ENCODE data around the gene PFN1.
A peak's percentile ranks its signal among the peaks of the same experiment; 100 is the strongest.

PFN1 gene

DNA sequence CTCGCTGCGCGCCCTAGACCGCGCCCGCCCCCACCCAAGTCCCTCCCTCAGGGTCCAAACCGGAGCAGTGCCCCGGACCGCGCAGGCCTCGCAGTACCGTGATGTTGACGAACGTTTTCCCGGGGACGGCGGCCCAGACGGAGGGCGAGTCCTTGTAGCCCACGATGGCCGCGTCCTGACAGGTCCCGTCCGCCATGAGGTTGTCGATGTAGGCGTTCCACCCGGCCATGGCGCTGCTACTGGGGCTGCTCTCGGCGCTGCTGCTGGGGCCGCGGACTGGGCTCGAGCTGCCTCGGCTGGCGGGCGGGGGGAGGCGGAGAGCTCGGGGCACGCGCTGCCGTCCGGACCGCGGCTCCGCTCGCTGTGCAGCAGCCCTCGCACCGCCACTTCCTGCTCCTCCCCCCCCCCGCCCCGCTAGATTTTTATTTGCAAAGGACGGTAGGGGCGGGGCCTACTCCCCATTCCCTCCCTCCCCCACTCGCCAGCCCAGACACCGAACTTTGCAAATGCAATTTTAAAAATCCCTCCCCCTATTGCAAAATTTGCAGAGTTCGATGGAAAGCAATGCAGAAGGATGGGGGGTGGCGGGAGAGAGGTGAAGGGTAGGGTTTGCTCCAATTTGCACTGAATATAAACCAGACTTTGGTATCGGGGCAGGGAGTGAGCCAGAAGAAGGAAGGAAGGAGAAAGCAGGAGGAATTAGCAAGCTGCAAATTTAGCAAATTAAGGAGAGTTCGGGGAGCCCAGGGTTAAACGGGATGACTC is at the start of gene PFN1:
Gene PFN1 (minus strand): TSS at position 365 of the 765 bp plus-strand sequence. CDS start 136 bp downstream, at position 229.
- DNase-seq (ENCODE audit: low spot score) = peak; percentile 81

DNA sequence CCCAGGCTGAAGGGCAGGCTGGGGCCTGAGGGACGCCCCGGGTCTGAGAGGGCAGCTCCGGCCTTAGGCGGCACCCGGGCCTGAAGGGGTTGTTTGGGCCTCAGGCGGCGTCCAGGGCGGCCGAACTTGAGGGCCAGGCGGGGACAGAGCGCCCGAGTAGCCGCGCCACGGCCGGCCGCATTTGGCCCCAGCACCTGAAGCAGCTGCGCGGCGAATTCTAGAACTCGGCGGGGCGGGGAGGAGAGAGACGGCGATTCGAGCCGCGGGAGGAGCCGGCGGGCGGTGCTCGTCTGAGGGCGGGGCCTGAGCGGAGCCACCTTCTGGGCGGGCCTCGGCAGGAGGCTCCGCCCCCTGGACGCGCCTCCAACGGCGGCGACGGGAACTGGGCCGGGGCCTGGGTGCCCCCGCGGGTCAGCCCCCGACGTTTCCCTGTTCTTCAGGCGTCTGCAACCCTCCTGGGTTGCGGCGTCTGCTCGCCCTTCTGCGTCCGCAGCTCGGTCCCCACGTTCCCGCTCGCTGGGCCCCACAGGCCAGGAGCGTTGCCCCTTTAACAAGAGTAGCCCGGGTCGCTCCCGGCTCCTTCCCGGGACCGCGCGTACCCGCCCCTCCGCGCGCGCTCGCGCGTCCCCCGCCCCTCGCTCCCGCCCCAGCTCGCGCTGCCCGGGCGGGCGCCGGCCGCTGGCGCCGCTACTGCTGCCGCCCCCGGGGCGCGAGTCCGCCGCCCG is 49.1 kb upstream of the PFN1 start, which contains the start of the genes INCA1 and KIF1C:
Gene INCA1 (minus strand): TSS at position 221 of the 725 bp plus-strand sequence. CDS start 3,085 bp downstream, outside the sequence.
Gene KIF1C (plus strand): TSS at position 649 of the 725 bp plus-strand sequence. CDS start 2,297 bp downstream, outside the sequence.
- peak; percentile 95 for DNase-seq (ENCODE audit: low spot score)

DNA sequence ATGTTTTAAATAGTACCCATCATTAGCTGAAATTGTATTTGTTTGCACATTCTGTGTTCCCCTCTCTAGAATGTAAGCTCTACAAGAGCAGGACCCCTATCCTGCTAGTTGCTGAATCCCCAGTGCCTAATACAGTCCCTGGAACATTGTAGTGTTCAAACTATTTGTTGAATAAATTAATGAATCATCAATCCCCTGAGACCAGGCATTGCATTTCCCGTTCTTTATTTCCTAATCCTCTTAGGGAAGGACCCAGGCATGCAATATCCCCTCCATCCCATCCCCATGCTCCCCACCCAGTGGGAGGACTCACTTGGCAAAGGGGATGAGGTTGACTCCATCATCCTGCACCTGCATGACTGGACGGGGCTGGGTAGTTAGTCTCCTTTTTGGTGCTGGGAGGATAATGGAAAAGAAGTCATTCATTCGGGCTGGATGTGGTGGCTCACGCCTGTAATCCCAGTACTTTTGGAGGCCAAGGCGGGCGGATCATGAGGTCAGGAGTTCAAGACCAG is 45.8 kb upstream of the PFN1 start:
- DNase-seq (ENCODE audit: low spot score) = no peak

DNA sequence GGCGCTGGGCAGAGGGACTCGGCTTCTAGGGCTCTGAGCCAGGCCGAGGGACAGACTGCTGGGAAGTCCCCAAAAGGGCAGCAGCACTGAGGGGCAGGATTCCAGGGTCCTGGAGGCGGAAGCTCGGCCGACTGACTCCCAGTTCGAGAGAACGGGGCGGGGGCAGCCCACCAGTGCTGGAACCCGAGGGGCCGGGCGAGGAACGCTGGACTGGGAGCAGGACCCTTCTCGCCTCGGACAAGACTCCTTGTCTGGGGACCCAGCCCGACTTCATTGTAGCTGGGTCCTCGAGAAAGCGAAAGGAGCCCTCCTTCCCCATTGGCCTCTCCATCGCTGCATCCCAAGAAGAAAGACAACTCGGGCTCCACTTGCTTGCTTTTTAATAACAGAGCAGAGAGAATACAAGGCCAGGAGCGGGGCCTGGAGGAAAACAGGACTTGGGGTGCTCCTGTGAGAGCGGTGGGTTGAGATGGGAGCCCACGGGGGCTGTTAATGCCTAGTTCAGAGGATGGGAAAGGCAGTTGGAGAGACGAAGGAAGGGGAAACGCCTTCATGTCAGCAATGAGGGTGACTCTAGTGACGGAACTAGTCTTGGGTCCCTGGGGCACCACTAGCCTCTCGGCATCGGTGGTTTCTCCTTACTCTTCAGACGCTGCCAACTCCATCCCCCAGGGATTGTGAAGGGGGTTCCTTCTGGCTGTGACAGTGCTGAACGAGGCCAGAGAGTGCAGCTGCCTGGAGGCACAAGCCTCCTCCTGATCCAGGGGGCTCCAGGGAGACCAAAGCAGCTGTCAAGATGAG is 39.6 kb upstream of the PFN1 start:
- DNase-seq (ENCODE audit: low spot score) = no peak

DNA sequence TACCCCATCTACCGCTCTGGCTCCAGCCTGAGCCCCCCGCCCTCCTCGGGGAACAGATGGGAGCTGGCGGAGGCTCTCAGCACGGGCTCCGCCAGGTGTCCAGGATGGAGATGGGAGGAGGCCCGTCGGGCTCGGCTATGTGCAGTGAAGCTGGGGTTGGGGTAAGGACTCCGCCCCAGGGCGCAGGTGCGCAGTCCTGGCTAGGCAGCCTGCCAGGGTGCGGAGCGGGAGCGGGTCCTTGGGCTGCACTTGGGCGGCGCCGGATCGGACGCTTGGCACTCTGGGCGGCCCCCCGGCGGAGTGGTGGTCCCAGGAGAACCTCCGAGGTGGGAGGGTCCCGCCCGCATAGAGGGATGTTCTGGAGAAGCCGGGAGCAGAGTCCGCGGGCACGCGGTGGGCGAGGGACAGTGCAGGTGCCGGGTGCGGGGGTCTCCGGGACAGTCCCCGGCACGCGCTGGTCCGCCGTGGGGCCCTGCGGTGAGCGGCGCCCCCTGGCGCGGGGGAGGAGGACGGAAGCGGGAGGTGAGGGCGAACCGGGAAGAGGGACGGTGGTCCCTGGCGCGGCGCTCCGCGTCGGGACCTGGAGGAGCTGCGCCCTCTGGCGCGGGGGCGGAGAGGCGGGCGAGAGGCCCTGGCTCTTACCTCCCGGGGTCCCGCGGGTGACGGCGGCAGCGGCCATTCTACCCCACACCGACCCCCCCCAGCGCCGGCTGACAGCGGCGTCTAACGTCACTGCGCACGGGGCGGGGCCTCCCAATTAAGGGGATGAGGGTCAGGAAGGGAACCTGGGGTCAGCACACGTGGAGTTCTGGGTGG is 38.8 kb upstream of the PFN1 start, which contains the start of gene CAMTA2:
Gene CAMTA2 (minus strand): TSS at position 725 of the 816 bp plus-strand sequence. CDS start 1,453 bp downstream, outside the sequence.
- peak; percentile 72 for DNase-seq (ENCODE audit: low spot score)

DNA sequence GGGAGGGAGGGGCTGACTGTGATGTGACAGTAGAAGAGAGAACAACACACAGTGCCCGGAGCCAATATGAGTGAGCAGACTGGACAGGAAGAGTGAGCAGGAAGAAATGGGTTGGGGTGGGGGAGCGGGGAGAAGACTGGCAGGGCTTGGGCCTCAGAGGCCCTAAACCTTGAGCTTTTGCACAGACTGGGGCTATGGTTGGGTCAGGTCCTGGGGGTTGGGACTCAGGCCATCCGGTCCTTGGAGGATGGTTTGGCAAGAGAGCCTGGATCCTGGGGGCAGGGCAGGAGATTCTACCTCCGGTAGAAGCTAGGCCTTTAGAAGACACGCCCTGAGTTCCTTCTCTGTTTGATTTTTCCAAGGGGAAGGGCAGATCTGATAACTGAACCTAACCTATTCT is 38.1 kb upstream of the PFN1 start:
- no peak for DNase-seq (ENCODE audit: low spot score)

DNA sequence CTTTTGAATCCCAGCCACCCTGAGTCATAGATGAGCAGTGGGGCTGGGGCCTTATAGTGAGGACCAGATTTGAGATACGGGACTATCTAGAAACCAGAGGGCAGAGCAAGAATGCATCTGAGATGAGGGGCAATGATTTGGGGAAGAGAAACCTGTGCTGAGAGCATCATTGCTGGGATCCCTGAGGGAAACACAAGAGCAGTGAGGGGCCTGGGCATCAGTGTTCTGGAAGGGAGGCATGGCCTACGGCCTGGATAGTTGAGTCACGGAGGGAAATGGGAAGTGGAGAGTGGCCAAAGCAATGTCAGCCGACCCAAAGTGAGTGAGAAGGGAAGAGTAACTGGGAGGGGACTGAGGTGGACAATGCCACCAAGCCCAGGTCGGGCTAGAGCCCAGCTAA is 34.0 kb upstream of the PFN1 start:
- DNase-seq (ENCODE audit: low spot score) = no peak

DNA sequence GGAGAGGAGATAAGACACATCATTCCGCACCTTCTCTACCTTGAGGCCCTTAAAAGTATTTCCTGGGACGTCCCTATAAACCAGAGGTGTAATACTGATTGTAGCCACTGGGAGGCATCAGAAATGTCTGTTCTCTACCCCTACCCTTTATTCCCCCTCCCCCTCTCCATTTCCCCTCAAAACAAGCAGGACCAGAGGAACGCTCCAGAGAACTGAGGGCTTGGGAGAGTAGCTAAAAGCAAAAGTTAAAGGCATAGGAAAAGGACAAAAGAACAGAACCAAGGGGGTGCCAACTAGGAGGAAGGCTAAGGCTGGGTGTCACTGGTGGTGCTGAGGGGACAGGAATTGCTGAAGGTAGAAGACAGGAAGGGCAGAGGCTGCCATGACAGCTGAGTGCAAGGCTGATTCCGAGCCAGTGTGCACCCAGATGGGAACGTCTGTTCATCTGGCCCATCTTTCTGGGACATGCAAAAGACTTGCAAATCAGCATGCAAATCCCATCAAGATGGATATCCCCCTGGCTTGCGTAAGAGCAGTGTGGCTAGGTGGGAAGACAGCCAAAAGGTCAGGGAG is 32.4 kb upstream of the PFN1 start:
- no peak for DNase-seq (ENCODE audit: low spot score)

DNA sequence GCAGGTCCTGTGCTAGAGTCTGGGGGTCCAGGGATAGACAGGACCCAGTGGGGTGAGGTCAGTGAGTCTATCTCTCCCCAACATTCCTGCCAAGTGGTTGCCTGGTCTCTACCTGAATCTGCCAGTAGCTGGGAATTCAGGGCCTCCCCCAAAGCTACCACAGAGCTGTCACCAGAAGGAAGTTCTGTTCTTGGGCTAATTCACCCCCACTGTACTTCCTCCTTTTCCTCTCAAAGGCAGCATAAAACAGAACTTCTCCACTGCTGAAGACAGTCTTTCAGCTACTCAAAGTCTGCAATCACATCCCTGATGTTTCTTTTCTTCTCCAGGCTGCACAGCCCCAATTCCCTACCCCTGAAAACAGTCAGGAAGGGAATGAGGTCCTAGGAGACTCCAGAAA is 30.4 kb upstream of the PFN1 start:
- no peak for DNase-seq (ENCODE audit: low spot score)

DNA sequence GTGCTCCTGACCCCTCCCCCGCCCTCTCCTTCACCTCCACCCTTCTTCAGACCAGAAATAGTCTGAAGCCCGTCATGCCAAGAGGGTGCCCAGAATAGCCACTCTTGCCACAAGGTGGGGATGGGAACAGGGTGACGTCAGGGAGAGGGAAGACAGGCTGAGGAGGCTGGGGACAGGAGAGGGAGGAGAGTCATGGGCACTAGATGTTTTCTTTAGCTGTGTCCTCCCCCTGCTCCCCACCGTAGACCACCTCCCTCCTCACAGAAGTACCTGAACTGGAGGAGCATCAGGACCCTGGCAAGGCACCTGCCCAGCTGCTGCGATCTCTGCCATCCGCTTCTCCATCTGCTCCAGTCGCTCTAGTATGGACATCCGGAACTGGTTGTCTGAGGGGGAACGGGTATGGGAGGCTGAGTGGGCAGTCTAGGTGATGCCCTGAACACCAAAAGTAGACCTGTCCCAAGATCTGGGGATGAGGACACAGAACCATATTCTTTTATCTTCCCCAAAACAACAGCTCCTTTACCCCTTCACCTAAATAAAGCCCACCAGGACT is 25.9 kb upstream of the PFN1 start:
- no peak for DNase-seq (ENCODE audit: low spot score)

DNA sequence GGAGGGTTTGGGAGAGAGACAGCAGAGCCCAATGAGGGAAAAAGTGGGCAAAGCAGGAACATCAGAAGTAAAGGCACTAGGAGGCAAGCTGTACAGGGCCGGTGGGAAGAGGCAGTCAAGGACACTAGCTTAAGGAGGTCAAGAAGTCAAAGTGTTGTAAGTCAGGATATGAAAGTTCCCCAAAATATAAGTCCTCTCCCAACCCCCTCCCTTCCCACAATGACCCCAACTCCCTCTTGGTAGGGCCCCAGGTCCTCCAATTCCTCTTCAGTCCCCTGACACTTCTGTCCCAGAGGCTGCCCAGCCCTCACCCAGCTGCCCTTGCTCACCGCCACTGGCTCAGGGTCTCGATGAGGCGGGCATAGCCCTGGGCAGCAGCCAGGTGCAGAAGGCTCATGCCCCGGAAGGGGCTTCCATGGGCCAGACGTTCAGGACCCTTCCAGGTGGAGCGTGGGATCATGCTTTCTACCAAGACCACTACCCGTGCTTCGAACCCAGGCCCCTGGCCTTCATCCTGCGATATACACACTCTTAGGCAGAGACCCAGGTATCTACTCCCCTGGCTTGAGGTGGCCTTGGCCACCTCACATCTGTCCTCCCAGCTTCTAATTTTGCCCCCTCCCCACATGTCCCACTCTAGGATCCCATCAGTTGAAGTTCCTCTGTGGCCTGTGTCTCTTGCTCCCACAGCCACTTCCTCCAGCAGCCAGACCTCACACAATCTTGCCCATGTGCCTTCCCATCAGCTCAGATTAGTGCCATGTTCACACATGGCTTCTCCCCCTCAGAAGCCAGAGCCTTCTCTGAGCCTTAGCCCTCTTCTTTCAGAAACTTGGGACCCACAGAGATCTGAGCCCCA is 25.2 kb upstream of the PFN1 start:
- DNase-seq (ENCODE audit: low spot score) = no peak

DNA sequence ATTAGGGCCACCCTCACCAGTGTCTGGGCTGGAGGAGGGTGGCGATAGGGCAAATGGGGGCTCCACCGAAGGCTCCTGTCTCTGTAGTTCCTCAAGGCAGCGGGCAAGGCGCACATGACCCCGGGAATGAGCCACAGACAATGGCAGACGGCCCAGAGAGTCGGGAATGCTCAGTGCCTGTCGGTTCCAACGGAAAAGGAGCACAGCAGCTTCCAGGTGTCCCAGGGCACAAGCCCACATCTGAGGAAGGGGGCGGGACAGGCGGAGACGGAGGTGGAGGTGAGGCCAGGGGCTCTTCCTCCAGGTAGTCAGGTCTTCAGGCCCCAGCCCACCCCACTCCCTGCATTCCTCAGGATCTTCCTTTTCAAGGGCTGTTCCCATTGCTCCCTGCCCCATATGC is 24.4 kb upstream of the PFN1 start:
- no peak for DNase-seq (ENCODE audit: low spot score)

DNA sequence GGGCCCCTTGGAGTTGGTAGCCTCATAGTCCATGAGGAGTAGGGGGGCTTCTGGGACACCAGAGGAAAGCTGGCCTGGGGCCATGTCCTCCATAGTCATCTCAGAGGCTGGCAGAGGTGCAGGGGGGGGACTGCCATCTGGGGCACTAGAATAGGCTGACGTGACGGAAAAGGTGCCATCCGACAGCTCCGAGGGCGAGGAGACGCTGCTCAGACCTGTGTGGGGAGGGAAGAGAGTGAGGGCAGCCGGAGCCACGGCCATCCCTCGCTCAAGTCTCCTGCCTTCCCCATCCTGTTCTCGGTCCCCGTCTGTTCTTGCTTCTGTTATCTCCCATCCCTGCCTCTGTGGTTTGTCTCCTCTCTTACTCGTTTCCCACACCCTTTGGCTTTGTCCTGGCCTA is 24.0 kb upstream of the PFN1 start:
- no peak for DNase-seq (ENCODE audit: low spot score)

DNA sequence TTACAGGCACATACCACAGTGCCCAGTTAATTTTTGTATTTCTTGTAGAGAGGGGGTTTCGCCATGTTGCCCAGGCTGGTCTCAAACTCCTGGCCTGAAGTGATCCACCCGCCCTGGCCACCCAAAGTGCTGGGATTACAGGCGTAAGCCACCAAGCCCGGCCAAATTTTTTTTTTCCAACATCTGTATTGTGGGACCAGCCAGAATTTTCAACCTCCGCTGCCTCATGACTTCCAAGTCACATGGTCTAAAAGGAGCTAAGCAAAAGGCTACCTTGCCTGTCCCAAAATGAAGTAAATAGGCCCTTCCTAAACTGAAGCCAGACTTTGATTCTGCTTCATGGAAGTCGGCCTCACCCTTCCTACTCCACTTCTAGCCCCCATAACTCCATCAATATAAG is 23.5 kb upstream of the PFN1 start:
- no peak for DNase-seq (ENCODE audit: low spot score)

DNA sequence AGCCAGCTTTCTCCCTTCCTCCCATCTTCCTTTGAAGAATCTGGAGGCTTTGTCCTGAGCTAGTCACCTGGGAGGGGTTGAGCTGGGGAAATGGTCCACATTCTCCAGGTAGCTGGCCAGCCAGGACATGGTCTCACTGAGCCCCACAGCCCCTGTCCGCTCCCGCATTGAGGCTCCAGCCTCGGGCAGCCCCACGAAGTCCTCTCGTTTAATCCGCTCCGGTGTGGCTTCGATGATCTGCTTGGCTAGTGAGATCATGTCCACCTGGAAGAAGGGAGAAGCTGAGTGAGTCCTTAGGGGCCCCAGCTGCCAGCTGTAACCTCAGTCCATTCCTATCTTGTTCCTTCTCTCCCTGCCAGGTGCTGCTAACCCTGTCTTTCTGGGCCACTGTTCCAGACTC is 21.9 kb upstream of the PFN1 start:
- no peak for DNase-seq (ENCODE audit: low spot score)

DNA sequence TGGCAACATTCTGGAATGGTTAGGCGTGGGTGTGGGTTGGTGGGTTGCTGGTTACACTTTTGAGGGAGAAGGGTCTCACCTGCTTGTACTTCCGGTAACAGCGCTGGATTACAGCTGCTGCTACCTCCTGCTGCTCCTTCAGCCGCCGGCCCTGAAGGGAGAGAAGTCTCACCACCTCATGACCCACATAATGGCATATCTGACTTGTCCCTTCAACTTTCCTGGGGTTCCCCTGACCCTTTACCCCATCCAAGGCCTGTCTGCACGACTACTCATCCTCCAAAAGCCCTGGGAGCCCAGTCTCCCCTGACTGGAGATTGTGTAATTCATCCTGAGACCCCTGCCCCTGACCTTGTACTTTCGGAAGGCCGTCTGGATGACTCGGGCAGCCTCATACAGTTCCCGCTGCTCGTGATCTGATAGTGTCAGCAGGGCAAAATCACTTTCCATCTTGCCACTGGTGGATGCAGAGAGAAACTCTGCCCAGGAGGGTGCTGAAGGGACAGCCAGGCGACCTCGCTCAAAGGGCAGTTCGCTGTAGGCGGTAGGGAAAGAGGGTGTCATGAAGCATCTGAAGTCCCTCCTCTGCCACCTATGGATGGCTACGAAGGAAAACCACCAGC is 21.3 kb upstream of the PFN1 start:
- no peak for DNase-seq (ENCODE audit: low spot score)

DNA sequence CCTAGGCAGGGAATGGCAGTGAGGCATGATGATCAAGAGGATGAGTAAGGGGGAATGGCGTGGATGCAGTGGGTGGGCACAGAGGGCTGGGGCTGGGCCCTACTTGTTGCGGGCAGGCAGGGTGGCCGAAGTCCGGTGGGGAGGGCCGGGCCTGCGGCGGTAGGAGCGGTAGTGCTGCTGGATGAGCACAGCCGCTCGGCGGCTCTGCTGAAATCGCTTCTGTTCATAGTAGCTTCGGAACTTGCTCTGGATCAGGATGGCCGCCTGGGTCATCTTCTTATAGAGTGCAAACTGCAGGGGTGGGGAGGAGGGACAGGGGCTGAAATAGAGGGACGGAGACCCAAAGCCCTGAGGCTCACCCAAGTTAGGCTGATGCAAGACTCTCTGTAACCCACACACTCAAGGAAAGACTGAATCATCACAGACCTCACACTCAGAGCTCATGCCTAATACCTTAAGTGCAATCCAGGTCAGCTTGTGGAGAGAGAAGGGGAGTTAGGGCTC is 20.8 kb upstream of the PFN1 start:
- no peak for DNase-seq (ENCODE audit: low spot score)

DNA sequence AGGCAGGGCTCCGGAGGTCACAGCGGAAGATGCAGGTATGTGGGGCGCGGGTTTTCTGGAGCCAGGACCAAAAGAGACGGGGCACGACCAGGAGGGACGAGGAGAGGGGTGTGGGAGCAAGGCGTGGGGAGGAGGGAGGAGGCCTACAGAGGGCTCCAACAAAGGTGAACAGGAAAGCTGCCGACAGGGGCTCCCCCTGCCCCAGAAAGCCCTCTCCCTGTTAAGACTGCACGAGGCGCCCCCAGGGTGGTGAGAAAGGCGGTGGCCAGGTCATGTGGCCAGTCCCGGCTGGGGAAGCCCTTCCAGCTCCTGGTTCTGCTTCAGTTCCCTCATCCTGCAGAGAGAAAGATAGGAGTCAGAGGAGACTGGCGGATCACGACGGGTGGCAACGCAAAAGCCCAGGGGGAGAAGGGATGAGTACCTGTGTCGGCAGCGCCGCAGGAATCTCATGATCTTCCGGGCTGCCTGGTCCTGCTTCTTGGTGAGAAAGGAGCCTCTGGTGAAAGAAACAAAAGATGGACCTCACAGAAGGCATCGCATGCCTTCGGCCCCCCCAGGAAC is 20.2 kb upstream of the PFN1 start:
- no peak for DNase-seq (ENCODE audit: low spot score)
